ENCODE measurements around the gene L1CAM. TPM values are rescaled to one million over a fixed set of nuclear protein-coding genes. Genes with fewer than 3 reads are reported as not detected.

Gene L1CAM
- polyA plus RNA-seq, 1 of the 3 experiments (the other 2 are of a cell fraction): 1.9 TPM

DNA sequence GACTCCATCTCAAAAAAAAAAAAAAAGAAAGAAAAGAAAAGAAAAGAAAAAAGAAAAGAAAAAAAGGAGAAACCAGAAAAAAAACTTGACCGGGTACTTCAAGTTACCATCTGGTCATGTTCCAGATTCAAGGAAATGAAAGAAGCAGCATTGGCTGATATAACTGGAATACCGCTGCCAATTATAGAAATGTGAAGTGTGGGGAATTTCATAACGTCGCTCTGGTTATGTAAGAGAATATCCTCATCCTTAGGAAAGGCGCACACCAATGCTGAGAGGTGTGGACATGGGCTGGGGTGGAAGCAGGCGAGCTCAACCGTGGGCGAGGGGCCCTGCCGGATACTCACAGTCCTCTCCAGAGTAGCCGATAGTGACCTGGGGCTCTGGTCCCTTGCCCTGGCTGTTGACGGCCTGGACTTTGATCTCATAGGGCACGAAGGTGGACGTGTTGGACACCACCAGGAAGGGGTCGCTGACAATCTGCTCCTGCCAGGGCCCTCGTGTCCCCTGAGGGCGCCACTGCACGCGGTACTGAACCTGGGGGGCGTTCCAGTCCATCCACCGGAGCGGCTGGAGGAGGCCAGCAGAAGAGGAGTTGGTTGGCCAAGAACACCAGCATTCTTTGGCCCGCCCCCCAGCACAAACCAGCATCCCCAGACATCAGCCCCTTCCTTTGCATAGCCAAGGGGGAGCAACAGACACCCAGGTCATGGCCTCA is 19.5 kb downstream of the L1CAM start:
- Histone ChIP-seq H3K36me3 (replicated peaks in 1 of 2; ENCODE audit: control insufficient read depth in 1 of 2, insufficient read depth in 2 of 2, low read length in 1 of 2) (no peaks in the 10 kb centered on the region), H2AFZ (ENCODE audit: low read depth) (no peak overlapping the region), H3K4me3 (ENCODE audit: low read depth in 2 of 2, low read length in 1 of 2) (no peak overlapping the region), H3K4me1 (ENCODE audit: control insufficient read depth in 1 of 2, insufficient read depth in 2 of 2, low read depth in 1 of 2, low read length in 1 of 2) (peaks cover 0 to 4% of the 10 kb centered on the region in 2 experiments; a peak in 1 of 4 replicates), H4K20me1 (ENCODE audit: insufficient read depth) (no peaks in the 10 kb centered on the region), H3K27ac (ENCODE audit: low read depth in 2 of 2, low read length in 1 of 2) (no peak overlapping the region), H3F3A (replicated peaks; ENCODE audit: insufficient read depth) (no peaks in the 10 kb centered on the region), H3K79me2 (ENCODE audit: insufficient read depth) (no peaks in the 10 kb centered on the region), H3K4me2 (no peak overlapping the region), H3K27me3 (ENCODE audit: insufficient read depth) (no peaks in the 10 kb centered on the region), H3K9me2 (no peaks in the 10 kb centered on the region), H3K9ac (no peak overlapping the region), H3K9me3 (no peaks in the 10 kb centered on the region)
- TF ChIP-seq RXRA (IDR thresholded peaks at IDR 0.05; ENCODE audit: borderline replicate concordance, low read depth): no peak
- TF ChIP-seq, protein P1, sequence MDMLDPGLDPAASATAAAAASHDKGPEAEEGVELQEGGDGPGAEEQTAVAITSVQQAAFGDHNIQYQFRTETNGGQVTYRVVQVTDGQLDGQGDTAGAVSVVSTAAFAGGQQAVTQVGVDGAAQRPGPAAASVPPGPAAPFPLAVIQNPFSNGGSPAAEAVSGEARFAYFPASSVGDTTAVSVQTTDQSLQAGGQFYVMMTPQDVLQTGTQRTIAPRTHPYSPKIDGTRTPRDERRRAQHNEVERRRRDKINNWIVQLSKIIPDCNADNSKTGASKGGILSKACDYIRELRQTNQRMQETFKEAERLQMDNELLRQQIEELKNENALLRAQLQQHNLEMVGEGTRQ (IDR thresholded peaks at IDR 0.05; ENCODE audit: borderline replicate concordance, low read depth, low read length): no peak
- no peak for TF ChIP-seq JUND (IDR thresholded peaks at IDR 0.05)
- TF ChIP-seq, protein P2, sequence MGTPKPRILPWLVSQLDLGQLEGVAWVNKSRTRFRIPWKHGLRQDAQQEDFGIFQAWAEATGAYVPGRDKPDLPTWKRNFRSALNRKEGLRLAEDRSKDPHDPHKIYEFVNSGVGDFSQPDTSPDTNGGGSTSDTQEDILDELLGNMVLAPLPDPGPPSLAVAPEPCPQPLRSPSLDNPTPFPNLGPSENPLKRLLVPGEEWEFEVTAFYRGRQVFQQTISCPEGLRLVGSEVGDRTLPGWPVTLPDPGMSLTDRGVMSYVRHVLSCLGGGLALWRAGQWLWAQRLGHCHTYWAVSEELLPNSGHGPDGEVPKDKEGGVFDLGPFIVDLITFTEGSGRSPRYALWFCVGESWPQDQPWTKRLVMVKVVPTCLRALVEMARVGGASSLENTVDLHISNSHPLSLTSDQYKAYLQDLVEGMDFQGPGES (IDR thresholded peaks at IDR 0.05; ENCODE audit: low read depth, low read length): no peak
- TF ChIP-seq, protein P3, sequence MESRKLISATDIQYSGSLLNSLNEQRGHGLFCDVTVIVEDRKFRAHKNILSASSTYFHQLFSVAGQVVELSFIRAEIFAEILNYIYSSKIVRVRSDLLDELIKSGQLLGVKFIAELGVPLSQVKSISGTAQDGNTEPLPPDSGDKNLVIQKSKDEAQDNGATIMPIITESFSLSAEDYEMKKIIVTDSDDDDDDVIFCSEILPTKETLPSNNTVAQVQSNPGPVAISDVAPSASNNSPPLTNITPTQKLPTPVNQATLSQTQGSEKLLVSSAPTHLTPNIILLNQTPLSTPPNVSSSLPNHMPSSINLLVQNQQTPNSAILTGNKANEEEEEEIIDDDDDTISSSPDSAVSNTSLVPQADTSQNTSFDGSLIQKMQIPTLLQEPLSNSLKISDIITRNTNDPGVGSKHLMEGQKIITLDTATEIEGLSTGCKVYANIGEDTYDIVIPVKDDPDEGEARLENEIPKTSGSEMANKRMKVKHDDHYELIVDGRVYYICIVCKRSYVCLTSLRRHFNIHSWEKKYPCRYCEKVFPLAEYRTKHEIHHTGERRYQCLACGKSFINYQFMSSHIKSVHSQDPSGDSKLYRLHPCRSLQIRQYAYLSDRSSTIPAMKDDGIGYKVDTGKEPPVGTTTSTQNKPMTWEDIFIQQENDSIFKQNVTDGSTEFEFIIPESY (IDR thresholded peaks at IDR 0.05; ENCODE audit: borderline replicate concordance, low read depth): no peak
- TF ChIP-seq GATA2 (CRISPR knock-in tag; IDR thresholded peaks at IDR 0.05): no peak
- TF ChIP-seq YY1 (IDR thresholded peaks at IDR 0.05; ENCODE audit: low read depth): no peak
- TF ChIP-seq GABPA (IDR thresholded peaks at IDR 0.05; ENCODE audit: low read depth): no peak
- TF ChIP-seq, protein P4, sequence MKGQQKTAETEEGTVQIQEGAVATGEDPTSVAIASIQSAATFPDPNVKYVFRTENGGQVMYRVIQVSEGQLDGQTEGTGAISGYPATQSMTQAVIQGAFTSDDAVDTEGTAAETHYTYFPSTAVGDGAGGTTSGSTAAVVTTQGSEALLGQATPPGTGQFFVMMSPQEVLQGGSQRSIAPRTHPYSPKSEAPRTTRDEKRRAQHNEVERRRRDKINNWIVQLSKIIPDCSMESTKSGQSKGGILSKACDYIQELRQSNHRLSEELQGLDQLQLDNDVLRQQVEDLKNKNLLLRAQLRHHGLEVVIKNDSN (IDR thresholded peaks at IDR 0.05; ENCODE audit: borderline replicate concordance, low read depth): no peak
- no peak for TF ChIP-seq NRF1 (IDR thresholded peaks at IDR 0.05; ENCODE audit: low read depth, low read length)
- ChIA-PET POLR2A (no interaction called here), CTCF (interaction anchor here (0.7 kb wide), 1 partner anchor 58 kb away, joined by 3 read pairs; no protein-coding TSS in a partner anchor)
- WGBS (ENCODE audit: low lambda C conversion rate): 71% methylated on average over 11 of the region's 22 CpGs
- DNase-seq: no peak

DNA sequence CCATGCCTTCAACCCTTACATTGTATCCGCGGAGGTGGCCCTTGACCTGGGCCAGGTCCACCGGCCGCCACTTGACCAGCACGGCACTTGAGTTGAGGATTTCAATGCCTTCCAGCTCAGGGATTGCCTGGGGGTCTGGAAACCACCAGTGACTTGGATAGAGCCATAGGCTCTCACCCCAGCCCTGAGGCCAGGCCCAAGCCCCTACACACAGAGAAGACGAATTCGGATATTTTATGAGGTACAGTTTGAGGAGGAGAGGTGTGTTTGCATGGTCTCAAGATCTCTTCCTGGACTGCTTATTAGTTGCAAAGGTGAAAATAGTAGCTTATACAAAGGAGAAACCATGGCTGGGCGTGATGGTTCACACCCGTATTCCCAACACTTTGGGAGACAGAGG is 20.3 kb downstream of the L1CAM start:
- H3K9ac ChIP-seq: no peak overlapping the region
- no peaks in the 10 kb centered on the region for H3K27me3 ChIP-seq (ENCODE audit: insufficient read depth)
- no peaks in the 10 kb centered on the region for H4K20me1 ChIP-seq (ENCODE audit: insufficient read depth)
- H3K79me2 ChIP-seq (ENCODE audit: insufficient read depth): no peaks in the 10 kb centered on the region
- no peaks in the 10 kb centered on the region for H3F3A ChIP-seq (replicated peaks; ENCODE audit: insufficient read depth)
- H3K9me2 ChIP-seq: no peaks in the 10 kb centered on the region
- no peak overlapping the region for H3K4me3 ChIP-seq (ENCODE audit: low read depth in 2 of 2, low read length in 1 of 2)
- no peak for DNase-seq
- CTCF ChIA-PET: interaction anchor here (0.7 kb wide), 1 partner anchor 59 kb away, joined by 3 read pairs; no protein-coding TSS in a partner anchor
- H3K9me3 ChIP-seq: no peaks in the 10 kb centered on the region
- 76% methylated on average over 9 of the region's 9 CpGs for WGBS (ENCODE audit: low lambda C conversion rate)
- no peaks in the 10 kb centered on the region for H3K36me3 ChIP-seq (replicated peaks in 1 of 2; ENCODE audit: control insufficient read depth in 1 of 2, insufficient read depth in 2 of 2, low read length in 1 of 2)
- POLR2A ChIA-PET: interaction anchor here (1.0 kb wide), 1 partner anchor 8 kb away, joined by 3 read pairs; no protein-coding TSS in a partner anchor
- H2AFZ ChIP-seq (ENCODE audit: low read depth): no peak overlapping the region
- no peak overlapping the region for H3K4me2 ChIP-seq
- no peak overlapping the region for H3K27ac ChIP-seq (ENCODE audit: low read depth in 2 of 2, low read length in 1 of 2)
- H3K4me1 ChIP-seq (ENCODE audit: control insufficient read depth in 1 of 2, insufficient read depth in 2 of 2, low read depth in 1 of 2, low read length in 1 of 2): no peaks in the 10 kb centered on the region
- TF ChIP-seq NRF1 (IDR thresholded peaks at IDR 0.05; ENCODE audit: low read depth, low read length) (no peak), RXRA (IDR thresholded peaks at IDR 0.05; ENCODE audit: borderline replicate concordance, low read depth) (no peak), TEAD4 (IDR thresholded peaks at IDR 0.05; ENCODE audit: borderline replicate concordance, insufficient read depth) (no peak), MXI1 (IDR thresholded peaks at IDR 0.05; ENCODE audit: low read depth, low read length) (no peak), ELF1 (IDR thresholded peaks at IDR 0.05) (no peak), RFX5 (IDR thresholded peaks at IDR 0.05; ENCODE audit: low read length) (no peak), GABPA (IDR thresholded peaks at IDR 0.05; ENCODE audit: low read depth) (no peak), JUND (IDR thresholded peaks at IDR 0.05) (no peak)

All from SK-N-SH (cell line).